ENCODE measurements around the gene RRP15.

DNA sequence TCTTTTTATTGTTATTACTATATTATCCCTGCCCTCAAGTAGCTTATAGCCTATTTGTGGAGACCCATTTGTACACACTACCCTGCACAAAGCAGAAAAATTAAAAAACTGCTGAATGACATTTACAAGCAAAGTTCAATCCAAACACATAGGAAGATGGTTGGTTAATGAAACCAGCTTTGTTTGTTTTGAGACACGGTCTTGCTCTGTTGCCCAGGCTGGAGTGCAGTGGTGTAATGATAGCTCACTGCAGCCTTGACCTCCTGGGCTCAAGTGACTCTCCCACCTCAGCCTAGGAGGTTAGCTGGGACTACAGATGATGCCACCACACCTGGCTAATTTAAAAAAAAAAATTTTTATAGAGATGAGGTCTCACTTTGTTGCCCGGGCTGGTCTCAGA lies 91.6 kb downstream of the RRP15 start:
- TF ChIP-seq, protein P1, sequence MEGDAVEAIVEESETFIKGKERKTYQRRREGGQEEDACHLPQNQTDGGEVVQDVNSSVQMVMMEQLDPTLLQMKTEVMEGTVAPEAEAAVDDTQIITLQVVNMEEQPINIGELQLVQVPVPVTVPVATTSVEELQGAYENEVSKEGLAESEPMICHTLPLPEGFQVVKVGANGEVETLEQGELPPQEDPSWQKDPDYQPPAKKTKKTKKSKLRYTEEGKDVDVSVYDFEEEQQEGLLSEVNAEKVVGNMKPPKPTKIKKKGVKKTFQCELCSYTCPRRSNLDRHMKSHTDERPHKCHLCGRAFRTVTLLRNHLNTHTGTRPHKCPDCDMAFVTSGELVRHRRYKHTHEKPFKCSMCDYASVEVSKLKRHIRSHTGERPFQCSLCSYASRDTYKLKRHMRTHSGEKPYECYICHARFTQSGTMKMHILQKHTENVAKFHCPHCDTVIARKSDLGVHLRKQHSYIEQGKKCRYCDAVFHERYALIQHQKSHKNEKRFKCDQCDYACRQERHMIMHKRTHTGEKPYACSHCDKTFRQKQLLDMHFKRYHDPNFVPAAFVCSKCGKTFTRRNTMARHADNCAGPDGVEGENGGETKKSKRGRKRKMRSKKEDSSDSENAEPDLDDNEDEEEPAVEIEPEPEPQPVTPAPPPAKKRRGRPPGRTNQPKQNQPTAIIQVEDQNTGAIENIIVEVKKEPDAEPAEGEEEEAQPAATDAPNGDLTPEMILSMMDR (IDR thresholded peaks at IDR 0.05): no peak
- TF ChIP-seq POLR2A (IDR thresholded peaks at IDR 0.05) (no peak), EP300 (IDR thresholded peaks at IDR 0.05) (no peak)
